ENCODE results near the gene MRPL49.

The MRPL49 gene

DNA sequence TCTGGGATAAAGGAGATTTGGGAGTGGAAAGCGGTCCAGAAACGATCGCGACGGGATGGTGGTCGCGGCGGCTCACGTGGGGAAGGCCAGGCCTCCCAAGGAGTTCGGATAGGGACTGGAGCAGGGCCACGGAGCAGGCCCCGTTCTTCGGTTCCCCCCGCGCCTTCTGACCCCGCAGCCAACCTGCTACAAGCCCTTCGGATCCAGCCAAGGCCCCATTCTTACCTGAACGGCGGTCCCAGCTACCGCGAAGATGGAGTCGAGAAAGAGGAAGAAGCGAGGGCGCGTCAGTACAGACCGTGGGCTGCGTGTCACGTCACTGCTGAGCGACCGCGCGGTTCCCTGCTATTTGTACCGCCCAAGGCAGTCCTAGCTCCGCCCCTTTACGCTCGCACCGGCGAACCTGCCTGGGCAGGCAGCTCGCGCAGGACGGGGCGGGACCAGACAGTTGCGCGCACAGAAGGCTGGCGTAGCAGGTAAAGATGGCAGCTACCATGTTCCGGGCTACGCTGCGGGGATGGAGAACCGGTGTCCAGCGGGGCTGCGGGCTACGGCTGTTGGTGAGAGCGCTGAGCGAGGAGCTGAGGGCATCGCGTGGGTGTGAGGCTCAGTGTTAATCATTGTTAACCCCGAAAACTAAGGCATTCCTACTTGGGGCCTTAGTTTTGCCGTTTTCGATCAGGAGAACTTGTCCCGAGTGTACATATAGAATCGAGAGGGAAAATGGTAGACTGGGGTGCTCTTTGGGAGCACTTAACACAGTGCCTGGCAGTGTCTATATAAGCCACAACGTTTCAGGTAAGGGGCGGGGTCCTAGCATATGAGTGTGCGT, at the start of gene MRPL49, which contains the start of gene FAU:
Gene MRPL49, plus strand, starts transcription at position 457 of the 832 bp plus-strand sequence. Its CDS starts 26 bp downstream, at position 483.
Gene FAU, minus strand, starts transcription at position 270 of the 832 bp plus-strand sequence. CDS start 321 bp downstream, outside the sequence.
- H3K27ac ChIP-seq, result peak within 1 kb of the TSS; percentile 90
- H3K9me3 ChIP-seq, result no peaks in the 10 kb centered on the region
- TF ChIP-seq, protein P1, sequence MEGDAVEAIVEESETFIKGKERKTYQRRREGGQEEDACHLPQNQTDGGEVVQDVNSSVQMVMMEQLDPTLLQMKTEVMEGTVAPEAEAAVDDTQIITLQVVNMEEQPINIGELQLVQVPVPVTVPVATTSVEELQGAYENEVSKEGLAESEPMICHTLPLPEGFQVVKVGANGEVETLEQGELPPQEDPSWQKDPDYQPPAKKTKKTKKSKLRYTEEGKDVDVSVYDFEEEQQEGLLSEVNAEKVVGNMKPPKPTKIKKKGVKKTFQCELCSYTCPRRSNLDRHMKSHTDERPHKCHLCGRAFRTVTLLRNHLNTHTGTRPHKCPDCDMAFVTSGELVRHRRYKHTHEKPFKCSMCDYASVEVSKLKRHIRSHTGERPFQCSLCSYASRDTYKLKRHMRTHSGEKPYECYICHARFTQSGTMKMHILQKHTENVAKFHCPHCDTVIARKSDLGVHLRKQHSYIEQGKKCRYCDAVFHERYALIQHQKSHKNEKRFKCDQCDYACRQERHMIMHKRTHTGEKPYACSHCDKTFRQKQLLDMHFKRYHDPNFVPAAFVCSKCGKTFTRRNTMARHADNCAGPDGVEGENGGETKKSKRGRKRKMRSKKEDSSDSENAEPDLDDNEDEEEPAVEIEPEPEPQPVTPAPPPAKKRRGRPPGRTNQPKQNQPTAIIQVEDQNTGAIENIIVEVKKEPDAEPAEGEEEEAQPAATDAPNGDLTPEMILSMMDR (IDR thresholded peaks at IDR 0.05), result no peak
- H3K27me3 ChIP-seq, result no peaks in the 10 kb centered on the region
- peak within 1 kb of the TSS; percentile 79 to 91 for H3K4me3 ChIP-seq (ENCODE audit: low read depth in 1 of 2, low read length in 1 of 2)
- H3K4me1 ChIP-seq (ENCODE audit: control insufficient read depth in 1 of 2, insufficient read depth in 1 of 2, low read depth in 1 of 2, low read length in 1 of 2), result peaks cover 35 to 37% of the 10 kb centered on the region in 2 experiments
- peaks cover 64% of the 10 kb centered on the region for H3K36me3 ChIP-seq

DNA sequence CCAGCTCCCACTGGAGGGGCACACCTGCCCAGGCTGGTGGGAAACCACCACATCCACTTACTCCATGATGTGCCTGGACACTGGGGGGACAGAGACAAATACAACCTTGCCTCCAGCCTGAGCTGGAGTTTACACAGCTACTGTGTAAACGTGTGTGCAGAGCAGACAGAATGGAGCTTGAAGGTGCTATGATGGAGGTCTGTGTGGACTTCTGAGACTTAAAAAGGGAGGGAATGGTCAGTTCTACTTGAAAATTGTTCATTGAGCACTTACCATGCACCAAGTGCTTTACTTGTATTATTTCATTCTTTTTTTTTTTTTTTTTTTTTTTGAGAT, 49.5 kb upstream of the MRPL49 start:
- Histone ChIP-seq H3K4me1 (ENCODE audit: control insufficient read depth in 1 of 2, insufficient read depth in 1 of 2, low read depth in 1 of 2, low read length in 1 of 2) (no peaks in the 10 kb centered on the region), H3K9me3 (no peaks in the 10 kb centered on the region), H3K36me3 (peaks cover 5% of the 10 kb centered on the region), H3K4me3 (ENCODE audit: low read depth in 1 of 2, low read length in 1 of 2) (no peak overlapping the region), H3K27me3 (no peaks in the 10 kb centered on the region), H3K27ac (no peak overlapping the region)
- TF ChIP-seq, protein P1 (IDR thresholded peaks at IDR 0.05), result no peak

DNA sequence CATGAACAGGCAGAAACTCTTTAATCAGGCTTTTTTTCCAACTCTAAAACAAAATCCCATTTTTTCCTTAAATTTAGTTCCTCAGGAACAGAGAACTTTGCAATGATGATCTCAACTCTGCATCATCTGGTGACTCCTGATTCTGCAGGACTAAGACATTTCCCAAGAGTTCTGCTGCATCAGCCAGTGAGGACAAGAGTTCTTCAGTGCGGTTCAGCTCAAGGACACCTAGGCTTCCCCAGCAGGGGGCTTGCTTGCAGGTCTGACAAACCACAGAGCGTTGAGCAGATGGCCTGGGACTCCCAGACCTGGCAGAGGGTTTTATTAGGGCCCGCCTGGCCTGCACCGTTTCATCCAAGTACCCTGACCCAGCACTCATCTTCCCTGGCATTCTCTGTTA, 44.7 kb upstream of the MRPL49 start:
- TF ChIP-seq, protein P1 (IDR thresholded peaks at IDR 0.05), result no peak
- Histone ChIP-seq H3K27ac (no peak overlapping the region), H3K4me1 (ENCODE audit: control insufficient read depth in 1 of 2, insufficient read depth in 1 of 2, low read depth in 1 of 2, low read length in 1 of 2) (peaks cover 6 to 12% of the 10 kb centered on the region in 2 experiments), H3K9me3 (no peaks in the 10 kb centered on the region), H3K4me3 (ENCODE audit: low read depth in 1 of 2, low read length in 1 of 2) (no peak overlapping the region), H3K27me3 (no peaks in the 10 kb centered on the region), H3K36me3 (peaks cover 5% of the 10 kb centered on the region)

DNA sequence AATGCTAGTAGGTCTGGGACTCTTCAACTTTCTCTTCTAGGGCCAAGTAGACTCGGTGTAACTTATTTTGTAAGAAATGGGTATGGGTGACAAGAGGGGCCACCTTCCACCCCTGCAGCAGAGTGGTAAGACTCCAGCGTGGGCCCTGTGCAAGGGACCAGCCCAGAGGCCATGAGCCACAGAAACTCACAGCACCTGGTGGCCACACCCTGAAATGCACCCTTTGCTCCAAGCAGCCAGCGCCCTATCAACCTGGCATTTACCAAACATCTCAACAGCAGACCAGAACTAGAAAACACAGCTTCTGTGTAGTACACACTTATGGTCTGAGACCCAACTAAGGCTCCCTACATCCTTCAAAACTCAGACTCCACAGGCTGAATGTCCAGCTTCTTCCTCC, 44.0 kb upstream of the MRPL49 start:
- Histone ChIP-seq H3K4me3 (ENCODE audit: low read depth in 1 of 2, low read length in 1 of 2) (no peak overlapping the region), H3K9me3 (no peaks in the 10 kb centered on the region), H3K27me3 (no peaks in the 10 kb centered on the region), H3K4me1 (ENCODE audit: control insufficient read depth in 1 of 2, insufficient read depth in 1 of 2, low read depth in 1 of 2, low read length in 1 of 2) (peaks cover 11 to 15% of the 10 kb centered on the region in 2 experiments), H3K36me3 (peaks cover 5% of the 10 kb centered on the region), H3K27ac (peak overlapping the region; percentile 2)
- TF ChIP-seq, protein P1 (IDR thresholded peaks at IDR 0.05), result peak; percentile 72

DNA sequence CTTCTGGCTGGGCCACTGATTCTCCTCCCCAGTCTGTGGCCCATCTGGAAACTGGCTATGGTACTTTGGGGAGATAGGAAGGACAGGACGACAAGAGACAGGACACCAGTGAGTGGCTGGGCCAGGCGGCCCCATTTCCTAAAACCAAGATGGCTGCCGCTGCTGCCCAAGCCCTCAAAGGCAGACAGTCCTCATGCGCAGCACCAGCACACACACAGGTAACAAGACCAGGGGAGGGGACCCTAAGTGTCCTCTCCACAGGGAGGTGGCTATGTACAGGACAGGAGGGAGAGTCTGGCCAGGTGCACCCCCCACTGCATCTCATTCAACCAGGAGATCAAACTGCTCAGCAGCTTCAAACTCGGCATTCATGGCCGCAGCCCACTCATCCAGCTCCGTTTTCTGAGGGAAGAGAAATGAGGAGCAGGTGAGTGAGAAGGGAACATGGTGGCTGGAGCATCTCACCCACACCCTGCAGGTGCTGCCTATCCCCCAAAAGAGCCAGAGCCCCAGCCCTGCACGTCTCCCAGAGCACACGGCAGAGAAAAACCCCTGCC, 43.3 kb upstream of the MRPL49 start:
- no peak overlapping the region for H3K4me3 ChIP-seq (ENCODE audit: low read depth in 1 of 2, low read length in 1 of 2)
- H3K9me3 ChIP-seq, result no peaks in the 10 kb centered on the region
- H3K36me3 ChIP-seq, result peaks cover 5% of the 10 kb centered on the region
- TF ChIP-seq, protein P1 (IDR thresholded peaks at IDR 0.05), result no peak
- peak overlapping the region; percentile 2 for H3K27ac ChIP-seq
- no peaks in the 10 kb centered on the region for H3K27me3 ChIP-seq
- H3K4me1 ChIP-seq (ENCODE audit: control insufficient read depth in 1 of 2, insufficient read depth in 1 of 2, low read depth in 1 of 2, low read length in 1 of 2), result peaks cover 18 to 22% of the 10 kb centered on the region in 2 experiments
